Left forelimb (tissue), 1 donor: Measurements from ENCODE around the gene COL13A1.

Experiments
- DNase-seq: peaks from one replicate; pipeline ENCODE4 v3.0.0-alpha.2; 2018; ENCODE audit warnings: low spot score

COL13A1 gene

GRCh38 chr10:69949770-69950169 is 148.1 kb downstream of the COL13A1 start:
- no peak for DNase-seq

- no peak for DNase-seq
Observed at GRCh38 chr10:69951658-69952057, 150.0 kb downstream of the COL13A1 start.

- DNase-seq: no peak
Observed at GRCh38 chr10:69952069-69952800, 150.5 kb downstream of the COL13A1 start.

GRCh38 chr10:69952821-69953221 is 151.1 kb downstream of the COL13A1 start:
- no peak for DNase-seq

- peak; percentile 51 for DNase-seq
Observed at GRCh38 chr10:69953851-69954250, 152.1 kb downstream of the COL13A1 start.

GRCh38 chr10:69955211-69955805 is 153.6 kb downstream of the COL13A1 start:
- DNase-seq: peak; percentile 56

- peak; percentile 55 for DNase-seq
Observed at GRCh38 chr10:69955897-69956740, 154.4 kb downstream of the COL13A1 start.

- no peak for DNase-seq
Observed at GRCh38 chr10:69956741-69957230, 155.1 kb downstream of the COL13A1 start.

GRCh38 chr10:69957241-69957885 is 155.7 kb downstream of the COL13A1 start:
- DNase-seq: peak; percentile 28

- DNase-seq: peak; percentile 46
Observed at GRCh38 chr10:69957886-69958555, 156.3 kb downstream of the COL13A1 start.

GRCh38 chr10:69958556-69958902 is 156.8 kb downstream of the COL13A1 start:
- no peak for DNase-seq

- no peak for DNase-seq
Observed at GRCh38 chr10:69959911-69960310, 158.2 kb downstream of the COL13A1 start.

GRCh38 chr10:69960606-69960987 is 158.9 kb downstream of the COL13A1 start:
- no peak for DNase-seq

GRCh38 chr10:69960988-69961880 is 159.5 kb downstream of the COL13A1 start:
- DNase-seq: peak; percentile 40

- DNase-seq: peak; percentile 54
Observed at GRCh38 chr10:69961881-69962745, 160.4 kb downstream of the COL13A1 start.

- no peak for DNase-seq
Observed at GRCh38 chr10:69962746-69963135, 161.0 kb downstream of the COL13A1 start.

- no peak for DNase-seq
Observed at GRCh38 chr10:69963178-69963834, 161.6 kb downstream of the COL13A1 start.

- DNase-seq: no peak
Observed at GRCh38 chr10:69963835-69964710, 162.4 kb downstream of the COL13A1 start.
